ENCODE measurements around the gene BRAF.
"Not testable (repeated sequence)": the region's sequence is repeated elsewhere in the genome, so short reads cannot be mapped to it uniquely, and the experiment has no call there.

BRAF gene

GRCh38 chr7:140922741-140923345 is 1.9 kb downstream of the BRAF start:
- no peak for DNase-seq (ENCODE audit: extremely low spot score, insufficient read length, low read depth)
- no peak for FAIRE-seq

GRCh38 chr7:140920745-140921144 is 4.0 kb downstream of the BRAF start:
- FAIRE-seq (peak; percentile 35), DNase-seq (ENCODE audit: extremely low spot score, insufficient read length, low read depth) (no peak)

GRCh38 chr7:140918236-140918635 is 6.5 kb downstream of the BRAF start:
- DNase-seq (ENCODE audit: extremely low spot score, insufficient read length, low read depth) (no peak), FAIRE-seq (no peak)

GRCh38 chr7:140917258-140917657 is 7.5 kb downstream of the BRAF start:
- FAIRE-seq: no peak
- DNase-seq (ENCODE audit: extremely low spot score, insufficient read length, low read depth): no peak

- no peak for DNase-seq (ENCODE audit: extremely low spot score, insufficient read length, low read depth)
These were observed 8.7 kb downstream of the BRAF start for GRCh38 chr7:140915935-140916555.

GRCh38 chr7:140914083-140914482 is 10.6 kb downstream of the BRAF start:
- no peak for FAIRE-seq
- no peak for DNase-seq (ENCODE audit: extremely low spot score, insufficient read length, low read depth)

More at GRCh38 chr7:140915935-140916555, 8.7 kb downstream of the BRAF start:
- no peak for FAIRE-seq

GRCh38 chr7:140913596-140913928 is 11.2 kb downstream of the BRAF start:
- not testable (repeated sequence) for FAIRE-seq; DNase-seq (ENCODE audit: extremely low spot score, insufficient read length, low read depth)

- DNase-seq (ENCODE audit: extremely low spot score, insufficient read length, low read depth) (no peak), FAIRE-seq (no peak)
These were observed 13.0 kb downstream of the BRAF start for GRCh38 chr7:140911746-140912145.

- no peak for FAIRE-seq
These were observed 15.1 kb downstream of the BRAF start for GRCh38 chr7:140909476-140910161.

GRCh38 chr7:140908361-140908760 is 16.4 kb downstream of the BRAF start:
- FAIRE-seq: no peak
- DNase-seq (ENCODE audit: extremely low spot score, insufficient read length, low read depth): no peak

More at GRCh38 chr7:140909476-140910161, 15.1 kb downstream of the BRAF start:
- DNase-seq (ENCODE audit: extremely low spot score, insufficient read length, low read depth): no peak

GRCh38 chr7:140903741-140904480 is 20.8 kb downstream of the BRAF start:
- FAIRE-seq (peak; percentile 48), DNase-seq (ENCODE audit: extremely low spot score, insufficient read length, low read depth) (no peak)

- DNase-seq (ENCODE audit: extremely low spot score, insufficient read length, low read depth): no peak
- FAIRE-seq: peak; percentile 91
These were observed 22.3 kb downstream of the BRAF start for GRCh38 chr7:140902303-140902953.

GRCh38 chr7:140901941-140902302 is 22.8 kb downstream of the BRAF start:
- no peak for FAIRE-seq
- DNase-seq (ENCODE audit: extremely low spot score, insufficient read length, low read depth): no peak

GRCh38 chr7:140899883-140900282 is 24.8 kb downstream of the BRAF start:
- no peak for DNase-seq (ENCODE audit: extremely low spot score, insufficient read length, low read depth)
- no peak for FAIRE-seq

GRCh38 chr7:140898786-140899536 is 25.8 kb downstream of the BRAF start:
- no peak for FAIRE-seq
- no peak for DNase-seq (ENCODE audit: extremely low spot score, insufficient read length, low read depth)

- FAIRE-seq: no peak
These were observed 27.7 kb downstream of the BRAF start for GRCh38 chr7:140896996-140897395.

GRCh38 chr7:140889645-140890044 is 35.1 kb downstream of the BRAF start:
- FAIRE-seq: no peak
- no peak for DNase-seq (ENCODE audit: extremely low spot score, insufficient read length, low read depth)

More at GRCh38 chr7:140896996-140897395, 27.7 kb downstream of the BRAF start:
- no peak for DNase-seq (ENCODE audit: extremely low spot score, insufficient read length, low read depth)

- FAIRE-seq: no peak
- DNase-seq (ENCODE audit: extremely low spot score, insufficient read length, low read depth): no peak
These were observed 35.6 kb downstream of the BRAF start for GRCh38 chr7:140889150-140889549.

GRCh38 chr7:140888087-140888486 is 36.6 kb downstream of the BRAF start:
- DNase-seq (ENCODE audit: extremely low spot score, insufficient read length, low read depth): no peak
- no peak for FAIRE-seq
